ENCODE measurements around the gene LRRN2.

Gene LRRN2

GRCh38 chr1:204663644-204664383 is 21.7 kb downstream of the LRRN2 start:
- DNase-seq (ENCODE audit: low read depth in 2 of 3, low spot score in 2 of 3): no peak

DNA sequence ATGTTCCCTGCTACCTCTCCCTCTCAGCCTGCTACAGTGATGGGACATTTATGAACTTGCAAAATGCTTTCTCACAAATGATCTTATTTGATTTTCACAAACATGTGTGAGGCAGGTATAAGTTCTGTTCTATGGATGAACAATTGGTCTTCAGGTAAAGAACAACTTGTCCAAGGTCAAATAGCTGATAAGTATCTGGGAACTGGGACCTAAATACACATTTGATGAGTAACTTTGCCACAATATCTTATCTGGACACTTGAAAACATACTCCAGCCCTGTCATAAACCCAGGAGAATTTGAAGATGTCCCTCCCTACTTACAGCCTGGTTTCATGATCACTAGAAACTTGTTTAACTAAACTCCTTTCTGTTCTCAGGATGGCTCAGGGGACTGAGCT is 23.0 kb downstream of the LRRN2 start:
- no peak for DNase-seq (ENCODE audit: low read depth in 2 of 3, low spot score in 2 of 3)

DNA sequence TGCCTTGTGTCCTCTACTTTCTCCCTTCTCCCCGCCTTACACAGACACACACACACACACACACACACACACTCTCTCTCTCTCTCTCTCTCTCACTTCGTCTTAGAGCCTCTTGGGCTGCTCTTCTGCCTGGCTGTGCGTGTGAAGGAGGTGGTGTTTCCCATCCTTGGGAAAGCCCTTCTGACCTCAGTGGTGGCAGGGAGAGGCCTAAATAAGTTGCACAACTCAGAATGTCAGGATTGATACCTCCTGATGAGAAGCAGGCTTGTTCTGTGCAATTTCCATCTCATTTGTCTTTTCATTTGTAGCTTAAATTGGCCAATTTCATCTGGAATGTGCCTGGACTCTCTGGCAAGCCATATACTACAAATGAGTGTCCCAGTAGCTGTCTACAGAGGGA is 25.0 kb downstream of the LRRN2 start:
- DNase-seq (ENCODE audit: low read depth in 2 of 3, low spot score in 2 of 3): no peak

DNA sequence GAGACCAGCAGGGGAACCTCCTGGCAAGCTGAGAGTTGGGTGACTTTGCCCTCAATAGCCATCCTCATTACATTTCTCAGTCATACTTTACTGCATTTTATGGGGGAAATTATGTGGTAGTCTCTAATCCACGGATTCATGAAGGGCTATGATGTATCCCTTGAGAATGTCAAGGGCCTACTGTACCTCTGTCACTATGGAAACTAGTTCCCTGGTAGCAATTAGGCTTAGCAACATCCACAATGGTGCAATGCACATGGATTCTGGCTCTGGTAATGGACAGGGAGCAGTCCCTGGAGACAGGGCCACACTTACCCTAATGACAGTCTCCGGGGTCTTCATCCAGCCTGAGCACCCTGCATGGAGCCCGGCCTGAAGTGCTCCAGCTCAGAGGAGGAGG is 26.5 kb downstream of the LRRN2 start:
- DNase-seq (ENCODE audit: low read depth in 2 of 3, low spot score in 2 of 3): no peak

GRCh38 chr1:204658295-204658694 is 27.2 kb downstream of the LRRN2 start:
- DNase-seq (ENCODE audit: low read depth in 2 of 3, low spot score in 2 of 3): no peak

- DNase-seq (ENCODE audit: low read depth in 2 of 3, low spot score in 2 of 3): no peak
These were observed 31.8 kb downstream of the LRRN2 start for GRCh38 chr1:204653590-204654340.

DNA sequence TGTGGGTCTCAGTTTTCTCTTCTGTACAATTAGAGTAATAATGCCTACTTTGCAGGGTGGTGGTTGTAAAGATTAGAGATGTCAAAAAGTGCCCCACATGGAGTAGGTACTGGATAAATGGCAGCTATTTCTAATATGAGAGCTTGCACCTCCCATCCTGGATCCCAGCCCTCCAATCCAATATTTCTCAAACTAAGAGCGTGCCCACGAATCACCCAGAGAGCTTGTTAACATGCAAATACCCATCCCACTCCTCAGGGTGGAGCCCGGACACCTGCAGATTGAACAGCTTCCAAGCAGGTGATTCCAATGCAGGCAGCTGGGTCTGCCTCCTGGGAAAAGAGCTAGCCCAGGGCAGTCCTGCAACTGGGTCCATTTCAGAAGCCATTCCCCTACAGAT is 33.0 kb downstream of the LRRN2 start:
- no peak for DNase-seq (ENCODE audit: low read depth in 2 of 3, low spot score in 2 of 3)

GRCh38 chr1:204651843-204652421 is 33.6 kb downstream of the LRRN2 start:
- DNase-seq (ENCODE audit: low read depth in 2 of 3, low spot score in 2 of 3): no peak

DNA sequence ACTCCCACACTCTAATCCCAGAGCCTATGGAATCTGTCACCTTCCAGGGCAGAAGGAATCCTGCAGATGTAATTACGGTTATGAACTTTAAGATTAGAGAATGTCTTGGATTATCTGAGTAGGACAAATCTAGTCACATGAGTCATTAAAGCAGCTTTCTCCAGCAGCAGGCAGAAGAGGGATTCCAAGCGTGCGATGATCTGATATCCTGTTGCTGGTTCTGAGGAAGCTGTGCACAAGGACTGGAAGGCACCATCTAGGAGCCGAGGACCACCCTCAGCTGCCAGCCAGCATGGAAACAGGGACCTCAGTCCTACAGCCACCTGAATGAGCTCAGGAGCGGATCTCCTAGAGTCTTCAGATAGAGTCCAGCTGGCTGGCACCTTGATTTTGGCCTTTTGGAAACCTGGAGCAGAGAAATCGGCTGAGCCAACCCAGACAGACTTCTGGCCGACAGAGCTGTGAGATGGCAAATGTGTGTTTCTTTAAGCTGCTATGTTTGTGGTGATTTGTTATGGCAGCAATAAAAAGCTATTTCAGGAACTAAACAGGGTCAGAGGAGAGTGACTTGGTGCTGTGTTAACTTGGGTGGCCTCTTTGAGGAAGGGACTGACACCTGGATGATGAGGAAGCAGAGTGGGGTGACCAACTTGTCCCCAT is 34.5 kb downstream of the LRRN2 start:
- no peak for DNase-seq (ENCODE audit: low read depth in 2 of 3, low spot score in 2 of 3)

GRCh38 chr1:204649721-204650521 is 35.6 kb downstream of the LRRN2 start:
- no peak for DNase-seq (ENCODE audit: low read depth in 2 of 3, low spot score in 2 of 3)

- no peak for DNase-seq (ENCODE audit: low read depth in 2 of 3, low spot score in 2 of 3)
These were observed 37.0 kb downstream of the LRRN2 start for GRCh38 chr1:204648576-204648975.

DNA sequence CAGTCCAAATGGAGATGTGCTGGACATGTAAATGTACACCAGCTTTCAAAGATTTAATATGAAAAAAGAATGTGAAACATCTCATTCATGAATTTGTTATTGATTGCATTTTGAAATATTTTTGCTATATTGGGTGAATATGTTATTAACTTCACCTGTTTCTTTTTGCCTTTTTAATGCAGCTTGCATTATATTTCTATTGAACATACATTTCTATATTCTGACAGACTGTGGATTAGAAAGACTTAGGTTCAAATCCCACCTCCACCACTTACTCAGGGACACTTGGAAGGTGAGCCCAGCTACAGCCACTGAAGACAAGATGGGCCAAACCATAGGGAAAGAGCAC is 37.8 kb downstream of the LRRN2 start:
- DNase-seq (ENCODE audit: low read depth in 2 of 3, low spot score in 2 of 3): no peak

- DNase-seq (ENCODE audit: low read depth in 2 of 3, low spot score in 2 of 3): no peak
These were observed 38.3 kb downstream of the LRRN2 start for GRCh38 chr1:204647114-204647804.

DNA sequence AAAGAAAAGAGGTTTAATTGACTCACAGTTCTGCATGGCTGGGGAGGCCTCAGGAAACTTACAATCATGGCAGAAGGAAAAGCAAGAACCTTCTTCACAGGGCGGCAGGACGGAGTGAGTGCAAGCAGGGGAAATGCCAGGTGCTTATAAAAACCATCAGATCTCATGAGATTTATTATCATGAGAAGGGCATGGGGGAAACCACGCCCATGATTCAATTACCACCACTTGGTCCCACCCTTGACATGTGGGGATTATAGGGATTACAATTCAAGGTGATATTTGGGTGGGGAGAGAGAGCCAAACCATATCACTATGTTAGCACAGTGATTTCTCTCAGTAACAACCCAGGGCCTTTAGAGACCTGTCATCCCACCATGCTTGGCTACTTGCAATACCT is 39.9 kb downstream of the LRRN2 start:
- DNase-seq (ENCODE audit: low read depth in 2 of 3, low spot score in 2 of 3): no peak

GRCh38 chr1:204645251-204645650 is 40.3 kb downstream of the LRRN2 start:
- no peak for DNase-seq (ENCODE audit: low read depth in 2 of 3, low spot score in 2 of 3)

DNA sequence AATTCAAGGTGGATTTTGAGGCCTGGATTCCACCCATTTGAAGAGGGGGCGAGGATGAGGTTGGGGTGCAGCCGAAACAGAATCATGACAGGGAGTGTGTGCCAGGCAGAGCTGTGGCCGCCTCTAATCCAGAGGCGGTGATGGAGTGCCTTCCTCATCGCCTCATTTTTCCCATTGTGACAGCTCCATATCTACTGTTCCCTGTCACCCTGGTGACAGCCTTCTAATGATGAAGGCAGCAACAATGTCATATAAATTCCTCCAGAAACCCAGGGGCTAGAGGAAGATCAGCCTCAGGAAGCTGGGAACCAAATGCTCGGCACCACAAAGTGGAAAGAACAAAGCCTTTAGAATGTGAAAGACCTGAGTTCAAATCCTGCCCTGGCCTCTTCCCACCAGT is 42.0 kb downstream of the LRRN2 start:
- DNase-seq (ENCODE audit: low read depth in 2 of 3, low spot score in 2 of 3): no peak

GRCh38 chr1:204641936-204642335 is 43.6 kb downstream of the LRRN2 start:
- DNase-seq (ENCODE audit: low read depth in 2 of 3, low spot score in 2 of 3): no peak

GRCh38 chr1:204641455-204641854 is 44.1 kb downstream of the LRRN2 start:
- no peak for DNase-seq (ENCODE audit: low read depth in 2 of 3, low spot score in 2 of 3)

DNA sequence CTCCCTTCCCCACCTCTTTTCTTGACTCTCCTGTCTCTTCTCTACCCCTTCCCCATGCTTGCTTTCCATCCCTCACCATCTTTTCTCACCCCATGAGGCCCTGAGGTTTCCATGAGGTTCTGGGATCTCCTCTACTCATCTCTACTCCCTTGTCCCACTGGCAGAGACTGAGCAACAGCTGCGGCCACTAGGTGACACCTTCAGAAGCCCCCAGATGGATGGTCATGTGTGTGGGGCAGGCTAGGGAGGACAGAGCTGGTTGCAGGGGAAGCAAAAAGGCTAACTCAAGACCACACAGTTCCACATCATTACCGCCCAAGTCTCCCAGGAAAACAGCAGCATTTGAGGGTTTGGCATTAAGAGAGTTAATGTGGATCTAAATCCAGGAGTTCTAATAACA is 45.0 kb downstream of the LRRN2 start:
- no peak for DNase-seq (ENCODE audit: low read depth in 2 of 3, low spot score in 2 of 3)

DNA sequence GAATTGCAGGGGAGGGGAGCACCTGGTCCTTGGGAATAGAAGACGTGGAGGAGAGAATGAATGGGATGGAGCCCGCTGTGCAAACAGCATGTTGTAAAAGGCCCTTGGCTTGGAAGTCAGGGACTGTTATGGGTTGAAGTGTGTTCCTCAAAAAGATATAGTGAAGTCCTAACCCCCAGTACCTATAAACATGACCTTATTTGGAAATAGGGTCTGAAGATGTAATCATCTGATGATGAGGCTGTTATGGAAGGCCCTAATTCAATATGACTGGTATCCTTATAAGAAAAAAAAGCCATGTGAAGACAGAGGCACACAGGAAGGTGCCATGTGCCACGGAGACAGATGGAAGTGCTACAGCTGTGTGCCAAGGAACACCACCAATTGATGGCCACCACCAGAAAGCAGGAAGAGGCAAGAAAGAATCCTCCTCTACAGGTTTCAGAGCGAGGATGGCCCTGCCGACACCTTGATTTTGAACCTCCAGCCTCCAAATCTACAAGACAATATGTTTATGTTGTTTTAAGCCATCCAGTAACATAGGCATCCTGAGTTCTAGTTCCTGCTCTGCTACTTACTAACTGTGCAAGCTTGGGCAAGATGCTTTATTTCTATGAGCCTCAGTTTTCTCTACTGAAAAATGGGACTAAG is 51.2 kb downstream of the LRRN2 start:
- DNase-seq (ENCODE audit: low read depth in 2 of 3, low spot score in 2 of 3): no peak
